RWPE2 (cell line): Measurements from ENCODE around the gene LMX1B.

Experiments used
- ATAC-seq: fragments of 200-7000 bp; cut with Tn5 transposase; 3 replicates; pipeline ENCODE4 v1.9.1; 2021; ENCODE audit warnings: low read depth
- DNase-seq: peaks from one replicate; pipeline ENCODE4 v3.0.0-alpha.2; 2020; ENCODE audit warnings: low spot score
- H3K27ac ChIP-seq: fragments of 450-650 bp; 2 replicates; pipeline ENCODE4 v1.5.1; 2017; ENCODE audit warnings: mild to moderate bottlenecking; ENCODE audit not compliant: poor library complexity, severe bottlenecking
- H3K27me3 ChIP-seq: fragments of 250-450 bp; sonication (Bioruptor Pico); 2 replicates; pipeline ENCODE4 v1.5.1; 2021; ENCODE audit warnings: mild to moderate bottlenecking, moderate library complexity; ENCODE audit not compliant: insufficient read depth, poor library complexity, severe bottlenecking
- H3K36me3 ChIP-seq: fragments of 250-450 bp; sonication (Bioruptor Pico); 2 replicates; pipeline ENCODE4 v1.5.1; 2020; ENCODE audit warnings: low read depth, mild to moderate bottlenecking, moderate library complexity
- H3K4me1 ChIP-seq: fragments of 250-450 bp; sonication (Bioruptor Pico); 2 replicates; pipeline ENCODE4 v1.5.1; 2021; ENCODE audit warnings: mild to moderate bottlenecking, moderate library complexity; ENCODE audit not compliant: insufficient read depth, poor library complexity, severe bottlenecking
- H3K4me3 ChIP-seq: fragments of 250-450 bp; sonication (Bioruptor Pico); 2 replicates; pipeline ENCODE4 v1.5.1; 2021; ENCODE audit warnings: mild to moderate bottlenecking, moderate library complexity; ENCODE audit not compliant: severe bottlenecking
- H3K9me3 ChIP-seq: fragments of 250-450 bp; sonication (Bioruptor Pico); 2 replicates; pipeline ENCODE4 v1.5.1; 2021; ENCODE audit warnings: mild to moderate bottlenecking, moderate library complexity; ENCODE audit not compliant: severe bottlenecking
- TF ChIP-seq, protein P1 (sequence below): fragments of 450-650 bp; IDR thresholded peaks from one replicate; pipeline ENCODE4 v1.5.1; 2017; ENCODE audit warnings: mild to moderate bottlenecking, moderate library complexity; ENCODE audit not compliant: poor library complexity, severe bottlenecking

The LMX1B gene

DNA sequence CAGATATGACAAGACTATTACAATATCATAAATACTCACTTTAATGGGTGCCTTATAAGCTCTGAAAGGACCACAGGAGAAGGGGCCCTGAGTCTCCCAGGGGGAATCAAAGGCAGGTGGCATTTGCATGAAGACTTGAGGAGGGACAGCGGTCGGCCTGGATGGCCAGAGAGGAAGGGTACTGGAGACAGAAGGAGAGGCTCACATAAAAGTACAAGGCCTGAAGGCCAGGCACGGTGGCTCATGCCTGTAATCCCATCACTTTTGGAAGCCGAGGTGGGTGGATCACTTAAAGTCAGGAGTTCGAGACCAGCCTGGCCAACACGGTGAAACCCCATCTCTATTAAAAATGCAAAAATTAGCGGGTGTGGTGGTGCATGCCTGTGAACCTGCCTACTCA is 29.1 kb upstream of the LMX1B start:
- no peak for ATAC-seq
- DNase-seq: no peak
- H3K27ac ChIP-seq: no peak overlapping the region
- H3K9me3 ChIP-seq: no peaks in the 10 kb centered on the region
- TF ChIP-seq, protein P1, sequence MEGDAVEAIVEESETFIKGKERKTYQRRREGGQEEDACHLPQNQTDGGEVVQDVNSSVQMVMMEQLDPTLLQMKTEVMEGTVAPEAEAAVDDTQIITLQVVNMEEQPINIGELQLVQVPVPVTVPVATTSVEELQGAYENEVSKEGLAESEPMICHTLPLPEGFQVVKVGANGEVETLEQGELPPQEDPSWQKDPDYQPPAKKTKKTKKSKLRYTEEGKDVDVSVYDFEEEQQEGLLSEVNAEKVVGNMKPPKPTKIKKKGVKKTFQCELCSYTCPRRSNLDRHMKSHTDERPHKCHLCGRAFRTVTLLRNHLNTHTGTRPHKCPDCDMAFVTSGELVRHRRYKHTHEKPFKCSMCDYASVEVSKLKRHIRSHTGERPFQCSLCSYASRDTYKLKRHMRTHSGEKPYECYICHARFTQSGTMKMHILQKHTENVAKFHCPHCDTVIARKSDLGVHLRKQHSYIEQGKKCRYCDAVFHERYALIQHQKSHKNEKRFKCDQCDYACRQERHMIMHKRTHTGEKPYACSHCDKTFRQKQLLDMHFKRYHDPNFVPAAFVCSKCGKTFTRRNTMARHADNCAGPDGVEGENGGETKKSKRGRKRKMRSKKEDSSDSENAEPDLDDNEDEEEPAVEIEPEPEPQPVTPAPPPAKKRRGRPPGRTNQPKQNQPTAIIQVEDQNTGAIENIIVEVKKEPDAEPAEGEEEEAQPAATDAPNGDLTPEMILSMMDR: no peak
- peaks cover 12% of the 10 kb centered on the region for H3K27me3 ChIP-seq
- H3K4me1 ChIP-seq: no peaks in the 10 kb centered on the region
- no peak overlapping the region for H3K4me3 ChIP-seq
- H3K36me3 ChIP-seq: no peaks in the 10 kb centered on the region

DNA sequence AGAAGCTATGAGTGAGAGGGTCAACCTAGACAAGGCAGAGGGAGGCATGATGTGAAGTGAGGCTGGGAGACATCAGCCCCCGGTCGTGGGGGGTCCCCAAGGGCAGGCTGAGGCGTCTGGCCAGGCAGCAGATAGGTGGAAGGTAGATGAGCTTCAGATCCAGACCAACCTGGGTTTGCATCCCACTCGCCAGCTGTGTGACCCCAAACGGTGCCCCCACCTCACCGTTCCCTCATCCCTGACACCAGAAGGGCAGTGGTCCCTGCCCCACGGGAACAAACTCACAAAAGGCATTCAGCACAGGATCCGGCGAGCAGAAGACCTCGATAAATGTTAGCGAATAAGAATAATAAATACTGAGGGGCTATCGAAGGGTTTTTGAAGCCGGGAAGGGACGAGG is 27.5 kb upstream of the LMX1B start:
- H3K4me3 ChIP-seq: no peak overlapping the region
- ATAC-seq (no peak), DNase-seq (no peak)
- TF ChIP-seq, protein P1: no peak
- no peaks in the 10 kb centered on the region for H3K4me1 ChIP-seq
- H3K27ac ChIP-seq: no peak overlapping the region
- H3K27me3 ChIP-seq: peaks cover 12% of the 10 kb centered on the region
- H3K36me3 ChIP-seq: no peaks in the 10 kb centered on the region
- H3K9me3 ChIP-seq: no peaks in the 10 kb centered on the region

DNA sequence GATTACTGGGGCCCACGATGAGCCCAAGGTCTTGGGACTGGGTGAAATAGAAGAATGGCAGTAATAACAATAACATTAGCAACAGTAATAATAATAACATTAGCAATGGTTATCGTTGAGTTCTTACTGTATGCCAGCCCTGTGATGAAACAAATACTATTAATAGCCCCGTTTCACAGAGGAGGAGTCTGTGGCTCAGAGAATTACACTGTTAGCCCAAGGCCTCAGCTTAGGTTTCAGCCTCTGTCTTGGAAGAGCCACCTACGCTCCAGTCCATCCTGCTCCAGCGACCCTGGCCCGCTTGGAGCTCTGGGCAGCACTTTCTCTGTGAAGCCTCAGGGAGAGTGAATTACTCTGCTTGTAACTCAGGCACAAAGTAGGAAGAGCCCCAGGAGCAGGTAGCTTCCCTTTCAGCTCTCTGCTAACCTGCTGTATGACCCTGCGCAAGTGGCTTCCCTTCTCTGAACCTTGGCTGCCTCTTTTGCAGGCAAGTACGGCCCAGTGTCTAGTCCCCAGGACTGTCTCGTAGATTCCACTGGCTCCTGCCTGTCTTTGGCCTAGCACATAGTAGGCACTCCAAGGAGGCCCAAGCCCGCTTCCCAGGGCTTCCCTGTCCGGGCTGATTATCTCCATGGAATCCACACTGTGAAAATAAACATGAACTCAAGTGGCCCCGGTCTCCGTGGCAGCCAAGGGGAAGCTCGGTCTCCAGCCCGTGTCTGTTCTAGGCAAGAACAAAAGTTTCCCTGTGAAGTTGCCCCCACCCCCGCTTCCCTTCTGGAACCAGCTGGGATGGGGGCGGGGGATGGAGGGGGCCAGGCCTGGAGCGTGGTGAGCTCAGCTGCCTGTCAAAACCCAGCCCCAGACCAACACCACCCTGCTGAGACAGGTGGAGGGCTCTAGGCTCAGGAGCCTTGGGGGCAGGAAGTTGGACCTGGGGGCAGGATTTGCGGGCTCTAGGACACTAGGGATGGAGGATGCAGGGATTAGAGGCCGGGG is 26.2 kb upstream of the LMX1B start:
- Histone ChIP-seq H3K4me3 (no peak overlapping the region), H3K9me3 (no peaks in the 10 kb centered on the region), H3K4me1 (no peaks in the 10 kb centered on the region), H3K27me3 (peaks cover 12% of the 10 kb centered on the region), H3K36me3 (no peaks in the 10 kb centered on the region), H3K27ac (no peak overlapping the region)
- DNase-seq (no peak), ATAC-seq (no peak)
- TF ChIP-seq, protein P1: no peak

DNA sequence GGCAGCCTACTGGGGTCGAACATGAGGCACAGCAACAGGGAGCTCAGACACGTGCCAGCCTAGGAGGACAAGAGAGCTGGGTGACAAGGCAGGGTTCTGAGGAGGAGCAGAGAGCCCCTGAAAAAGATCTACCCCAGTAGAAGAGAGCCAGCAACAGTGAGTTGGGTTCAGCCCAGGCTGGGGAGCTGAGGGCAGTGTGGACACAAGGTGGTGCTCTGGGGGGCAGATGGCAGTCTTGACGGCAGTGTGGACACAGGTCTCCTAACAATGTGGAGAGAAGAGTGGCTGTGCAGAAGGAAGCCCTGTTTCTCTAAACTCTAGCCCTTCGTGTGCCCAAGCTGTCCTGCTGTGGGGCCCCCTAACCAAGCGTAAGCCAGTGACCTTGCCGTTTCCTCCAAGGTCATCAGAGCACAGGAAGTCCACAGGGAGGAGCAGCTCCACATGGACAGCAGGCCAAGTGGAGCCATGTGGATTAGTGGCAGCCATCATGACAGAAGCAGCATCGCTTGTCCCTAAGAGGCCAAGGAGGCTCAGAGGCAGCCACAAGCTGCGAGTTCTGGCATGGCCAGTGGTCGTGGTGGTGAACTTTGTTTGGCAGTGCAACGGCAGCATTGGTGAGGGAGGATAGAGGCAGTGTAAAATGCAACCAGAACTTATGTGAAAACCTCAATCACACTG is 25.1 kb upstream of the LMX1B start:
- no peak overlapping the region for H3K4me3 ChIP-seq
- DNase-seq (no peak), ATAC-seq (no peak)
- no peaks in the 10 kb centered on the region for H3K4me1 ChIP-seq
- no peak overlapping the region for H3K27ac ChIP-seq
- peaks cover 6% of the 10 kb centered on the region for H3K27me3 ChIP-seq
- H3K36me3 ChIP-seq: no peaks in the 10 kb centered on the region
- H3K9me3 ChIP-seq: no peaks in the 10 kb centered on the region
- TF ChIP-seq, protein P1: no peak

DNA sequence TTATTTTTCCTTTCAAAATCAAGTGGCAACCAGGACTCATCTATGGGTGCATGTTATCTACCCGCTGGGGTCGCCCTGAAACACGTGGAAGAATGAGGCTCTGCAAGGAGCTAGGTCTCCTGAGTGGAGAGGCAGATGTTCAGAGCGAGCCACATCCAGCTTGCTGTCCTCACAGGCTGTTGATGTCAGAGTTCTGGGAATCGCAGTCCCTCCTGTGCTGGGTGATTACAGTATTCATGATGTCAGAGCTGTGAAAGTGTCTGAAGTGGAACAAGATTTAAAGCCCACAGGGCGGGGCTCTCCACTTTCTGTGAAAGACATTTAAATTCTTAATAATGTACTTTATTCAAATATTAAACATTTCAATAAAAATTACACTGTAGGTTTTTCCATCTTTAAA is 24.4 kb upstream of the LMX1B start:
- H3K4me3 ChIP-seq: no peak overlapping the region
- H3K27me3 ChIP-seq: peaks cover 6% of the 10 kb centered on the region
- no peaks in the 10 kb centered on the region for H3K36me3 ChIP-seq
- ATAC-seq (no peak), DNase-seq (no peak)
- H3K27ac ChIP-seq: no peak overlapping the region
- no peaks in the 10 kb centered on the region for H3K9me3 ChIP-seq
- H3K4me1 ChIP-seq: no peaks in the 10 kb centered on the region
- TF ChIP-seq, protein P1: no peak
